ENCODE measurements around the gene TF.

The TF gene

GRCh38 chr3:133747373-133747772 lies 1.2 kb downstream of the TF start:
- DNase-seq, result no peak

GRCh38 chr3:133747907-133748639 lies 1.9 kb downstream of the TF start:
- DNase-seq, result no peak

DNA sequence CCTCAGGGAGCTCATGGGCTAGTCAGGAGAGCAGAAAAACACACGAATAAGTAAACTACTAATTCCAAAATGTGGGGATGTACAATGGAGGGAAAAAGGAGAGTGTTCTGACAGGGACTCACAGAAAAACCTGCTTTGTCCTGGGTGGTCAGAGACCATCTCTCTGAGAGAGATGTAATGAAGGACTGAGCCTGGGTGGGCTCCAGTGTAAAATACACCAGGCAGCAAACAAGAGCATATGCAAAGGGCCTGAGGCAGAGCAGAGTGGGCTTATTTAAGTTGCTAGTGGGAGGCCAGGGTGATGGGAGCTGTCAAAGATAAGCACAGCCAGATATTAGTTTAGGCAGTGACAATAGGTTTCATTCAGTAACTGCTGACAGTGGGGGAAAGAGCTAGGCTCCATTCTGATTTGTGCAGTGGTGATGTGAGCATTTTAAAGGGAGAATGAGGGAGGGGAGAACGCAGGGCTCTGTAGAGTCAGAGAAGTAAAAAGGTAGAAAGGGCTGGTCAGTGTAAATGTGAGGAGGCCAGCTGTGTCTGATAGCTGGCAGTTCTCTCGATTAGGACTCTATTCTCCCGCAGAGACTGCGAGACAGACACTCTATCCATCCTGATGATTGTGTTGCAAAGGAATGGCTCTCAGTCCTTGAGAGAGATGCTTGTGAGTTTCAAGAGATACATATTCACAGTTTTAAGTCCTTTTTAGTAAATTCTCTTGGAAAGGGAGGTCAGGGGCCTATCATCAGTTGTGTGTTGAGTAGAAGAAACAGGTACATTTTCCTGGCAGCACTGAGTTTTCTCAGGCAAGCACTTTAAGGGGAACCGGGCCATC lies 3.5 kb downstream of the TF start:
- no peak for DNase-seq

GRCh38 chr3:133750259-133750656 lies 4.1 kb downstream of the TF start:
- DNase-seq, result no peak

- DNase-seq, result no peak
Measured at GRCh38 chr3:133753107-133753778, 7.0 kb downstream of the TF start.

DNA sequence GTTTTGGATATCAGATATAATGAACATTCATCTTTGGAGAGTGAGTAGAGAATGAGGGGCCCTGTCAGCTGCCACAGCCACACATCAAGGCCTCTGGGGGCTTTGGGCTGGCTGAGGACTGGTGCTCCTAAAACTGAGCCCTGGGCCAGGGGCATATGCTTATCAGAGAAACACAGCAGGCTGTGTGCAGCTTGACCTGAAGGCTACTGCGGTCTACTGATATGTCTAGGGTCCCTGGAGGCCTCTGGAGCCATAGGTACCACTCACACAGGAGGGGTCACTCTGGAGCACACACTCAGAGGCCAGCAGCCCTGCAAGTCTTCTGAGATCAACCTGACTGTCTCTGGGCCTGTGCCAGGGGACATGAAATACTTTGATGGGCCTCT lies 7.6 kb downstream of the TF start:
- no peak for DNase-seq

DNA sequence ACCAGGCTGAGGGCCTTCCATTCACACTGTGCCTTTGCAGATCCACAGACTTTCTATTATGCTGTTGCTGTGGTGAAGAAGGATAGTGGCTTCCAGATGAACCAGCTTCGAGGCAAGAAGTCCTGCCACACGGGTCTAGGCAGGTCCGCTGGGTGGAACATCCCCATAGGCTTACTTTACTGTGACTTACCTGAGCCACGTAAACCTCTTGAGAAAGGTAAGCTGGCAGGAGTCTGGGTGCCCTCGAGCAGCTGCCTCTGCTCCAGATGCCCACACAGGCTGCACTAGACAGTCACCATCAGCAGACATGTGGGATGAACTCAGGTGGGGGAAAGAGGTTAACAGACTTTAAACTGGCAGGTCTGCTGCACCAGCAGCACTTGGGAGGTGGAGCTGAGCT lies 8.3 kb downstream of the TF start:
- DNase-seq, result no peak

DNA sequence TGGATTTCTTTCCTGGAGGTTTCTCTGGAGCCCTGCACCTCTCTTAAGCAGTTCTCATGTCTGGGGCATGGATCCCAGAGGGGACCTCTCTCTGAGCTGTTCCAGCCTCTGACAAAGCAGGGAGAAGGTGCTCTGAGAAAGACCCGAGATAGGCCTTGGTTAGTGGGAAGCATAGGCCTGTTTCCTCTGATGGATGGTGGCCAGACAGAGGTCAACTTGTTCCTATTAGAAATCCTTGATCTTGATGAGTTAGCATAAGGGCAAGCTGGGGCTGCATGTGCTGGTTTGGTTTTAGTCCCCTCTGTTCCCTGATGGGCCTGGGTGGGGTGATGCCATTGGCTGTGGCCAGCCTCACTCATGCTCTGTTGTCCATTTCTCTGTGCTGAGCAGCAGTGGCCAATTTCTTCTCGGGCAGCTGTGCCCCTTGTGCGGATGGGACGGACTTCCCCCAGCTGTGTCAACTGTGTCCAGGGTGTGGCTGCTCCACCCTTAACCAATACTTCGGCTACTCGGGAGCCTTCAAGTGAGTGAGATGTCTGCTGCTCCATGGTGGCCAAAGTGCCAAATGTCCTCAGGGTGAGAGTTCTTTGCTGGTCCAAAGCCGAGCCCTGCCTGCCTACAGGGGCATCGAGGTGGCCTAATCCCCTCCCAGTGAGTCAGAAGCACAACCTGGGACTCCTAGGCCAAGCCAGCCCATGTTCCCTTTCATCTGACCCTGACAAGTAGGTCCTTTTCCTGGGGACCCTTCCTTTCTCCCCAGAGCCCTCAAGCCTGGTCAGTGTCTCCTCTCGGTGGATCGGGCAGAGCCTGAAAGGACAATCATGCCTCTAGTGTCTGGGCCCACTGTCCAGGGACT lies 9.0 kb downstream of the TF start:
- DNase-seq, result no peak

DNA sequence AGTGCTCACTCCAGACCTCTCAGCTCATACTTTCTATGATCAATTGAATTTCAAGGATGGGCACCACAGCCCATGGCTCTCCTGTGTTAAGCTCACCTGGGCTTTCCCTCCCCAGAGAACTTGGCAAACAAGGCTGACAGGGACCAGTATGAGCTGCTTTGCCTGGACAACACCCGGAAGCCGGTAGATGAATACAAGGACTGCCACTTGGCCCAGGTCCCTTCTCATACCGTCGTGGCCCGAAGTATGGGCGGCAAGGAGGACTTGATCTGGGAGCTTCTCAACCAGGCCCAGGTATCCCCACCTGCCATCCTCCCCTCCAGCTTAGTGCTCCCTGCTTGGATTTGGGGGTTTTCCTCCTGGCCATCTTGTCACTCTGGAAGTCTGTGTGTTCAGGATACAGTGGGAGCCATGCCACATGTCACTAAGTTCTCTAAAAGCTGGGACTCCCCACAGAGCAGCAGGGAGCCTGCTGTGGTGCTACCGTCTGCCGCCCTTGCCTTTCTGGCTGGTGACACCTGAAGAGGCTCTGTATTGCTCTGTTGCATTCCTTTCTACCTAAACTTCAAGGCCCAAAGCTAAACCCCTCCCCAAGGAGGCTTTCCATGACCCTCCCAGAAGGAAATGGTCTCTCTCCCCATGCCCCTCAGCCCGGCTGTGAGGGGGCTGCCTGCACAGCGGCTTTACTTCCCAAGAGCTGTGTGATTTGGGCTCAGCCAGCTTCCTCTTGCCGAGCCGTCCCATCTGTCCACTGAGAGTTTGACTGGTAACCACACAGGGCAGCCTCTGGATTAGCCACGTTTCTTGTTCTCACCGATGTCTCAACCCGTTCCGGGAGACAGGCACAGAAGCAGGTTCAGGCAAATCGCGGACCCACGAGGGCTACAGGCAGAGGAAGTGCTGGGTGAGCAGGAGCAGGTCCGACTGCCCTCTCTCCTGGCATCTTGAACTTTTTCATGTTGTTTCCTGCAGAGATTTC lies 10.8 kb downstream of the TF start:
- no peak for DNase-seq

- no peak for DNase-seq
Measured at GRCh38 chr3:133757701-133758567, 11.7 kb downstream of the TF start.

DNA sequence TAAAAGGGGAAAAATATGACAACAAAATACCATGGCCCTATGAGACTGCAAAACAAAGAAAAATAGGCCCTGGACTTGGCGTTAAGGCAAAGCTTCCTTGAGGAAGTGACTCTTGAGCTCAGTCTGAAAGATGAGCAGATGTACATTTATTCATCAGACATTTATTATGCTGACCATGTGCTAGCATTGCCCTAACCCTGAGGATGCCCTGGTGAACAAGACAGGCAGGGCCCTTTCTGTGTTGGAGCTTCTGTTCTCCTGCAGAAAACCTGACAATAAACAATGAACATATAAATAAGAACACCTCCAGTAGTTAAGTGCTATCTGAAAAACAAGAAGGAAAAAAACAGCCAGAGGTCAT lies 12.4 kb downstream of the TF start:
- no peak for DNase-seq

DNA sequence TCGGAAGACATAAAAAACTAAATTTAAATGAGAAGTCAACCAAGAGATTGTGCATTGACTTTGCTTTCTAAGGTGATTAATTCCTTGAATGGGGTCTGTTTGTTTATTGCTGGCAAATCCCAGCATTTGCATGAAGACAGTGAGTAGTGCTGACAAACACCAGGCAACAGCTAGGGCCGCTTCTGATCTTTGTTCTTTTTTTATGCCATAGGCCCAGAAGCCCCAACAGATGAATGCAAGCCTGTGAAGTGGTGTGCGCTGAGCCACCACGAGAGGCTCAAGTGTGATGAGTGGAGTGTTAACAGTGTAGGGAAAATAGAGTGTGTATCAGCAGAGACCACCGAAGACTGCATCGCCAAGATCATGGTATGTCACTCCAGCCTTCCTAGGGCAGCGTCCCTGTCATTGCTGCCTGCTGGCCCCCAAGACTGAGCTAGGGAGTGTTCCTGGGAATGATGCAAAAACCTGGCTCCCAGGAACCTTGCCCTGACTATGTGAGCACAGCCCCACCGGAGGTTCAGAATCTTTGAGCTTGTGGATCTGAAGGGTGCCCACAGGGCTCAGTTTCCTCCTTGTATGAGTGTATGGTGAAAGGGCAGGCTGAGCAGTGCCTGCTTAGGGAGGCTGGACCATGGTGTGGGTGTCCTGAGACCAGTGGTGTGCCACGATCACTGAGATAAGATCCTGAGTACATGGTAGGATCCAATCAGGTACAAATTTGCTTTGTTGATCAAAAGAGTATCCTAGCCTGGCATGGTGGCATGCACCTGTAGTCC lies 13.0 kb downstream of the TF start:
- no peak for DNase-seq

DNA sequence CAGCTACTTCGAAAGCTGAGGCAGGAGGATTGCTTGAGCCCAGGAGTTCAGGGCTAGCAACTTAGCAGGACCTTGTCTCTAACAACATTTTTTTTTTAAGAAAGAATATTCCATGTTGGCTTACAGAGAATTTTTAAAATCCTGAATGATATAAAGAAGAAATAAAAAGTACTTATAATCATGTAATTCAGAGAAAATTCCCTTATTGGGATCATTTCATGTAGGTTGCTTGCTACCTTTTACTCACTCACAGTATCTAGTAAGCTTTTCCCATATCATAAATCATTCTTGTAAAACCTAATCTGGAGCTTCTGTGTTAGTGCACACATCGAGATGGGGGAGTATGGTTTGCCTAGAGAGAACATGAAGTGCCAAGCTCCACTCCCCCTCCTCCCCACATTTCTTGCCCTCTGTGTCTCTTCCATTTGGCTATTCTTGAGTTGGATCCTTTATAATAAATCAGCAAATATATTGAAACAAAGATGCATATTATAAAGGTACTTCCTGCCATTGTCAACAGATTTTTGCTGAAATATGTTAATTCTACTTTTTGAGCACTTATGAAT lies 13.6 kb downstream of the TF start:
- no peak for DNase-seq

GRCh38 chr3:133760916-133761315 lies 14.7 kb downstream of the TF start:
- DNase-seq, result no peak

DNA sequence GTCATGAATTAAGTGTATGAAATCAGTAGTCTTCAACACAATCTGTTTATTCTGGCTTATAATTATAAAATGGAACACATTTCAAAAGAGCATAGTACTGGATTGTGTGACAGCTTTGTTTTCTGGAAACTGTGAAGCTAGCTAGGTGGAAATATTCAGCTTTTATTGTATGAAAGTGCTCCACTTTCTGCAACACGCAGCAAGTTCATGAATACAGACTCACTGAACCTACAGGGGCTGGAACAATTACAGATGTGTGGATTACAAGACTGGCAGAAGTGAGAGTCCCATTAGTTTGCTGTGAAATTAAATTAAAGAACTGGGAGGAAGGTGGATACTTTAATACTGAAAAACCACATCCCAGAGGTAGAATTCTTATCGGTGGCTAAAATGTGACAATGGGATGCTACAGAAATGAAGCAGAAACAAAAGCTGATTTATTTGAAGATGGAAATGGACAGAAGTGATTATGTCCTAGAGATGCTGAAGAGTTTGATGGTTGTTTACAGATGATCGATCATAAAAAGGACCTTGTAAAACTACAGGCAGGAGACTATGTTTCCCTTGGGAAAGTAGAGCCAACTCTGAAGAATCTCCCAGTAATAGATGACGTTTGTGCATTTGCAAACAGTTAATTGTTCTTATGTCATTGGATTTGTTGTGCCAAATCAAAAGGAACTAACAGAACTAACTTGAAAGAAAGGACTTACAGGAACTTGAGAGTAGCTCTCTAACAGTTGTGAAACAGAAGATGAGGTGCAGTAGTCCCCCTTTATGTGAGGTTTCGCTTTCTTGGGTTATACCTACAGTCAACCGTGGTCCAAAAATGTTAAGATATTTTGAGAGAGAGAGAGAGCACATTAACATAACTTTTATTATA lies 15.7 kb downstream of the TF start:
- no peak for DNase-seq

DNA sequence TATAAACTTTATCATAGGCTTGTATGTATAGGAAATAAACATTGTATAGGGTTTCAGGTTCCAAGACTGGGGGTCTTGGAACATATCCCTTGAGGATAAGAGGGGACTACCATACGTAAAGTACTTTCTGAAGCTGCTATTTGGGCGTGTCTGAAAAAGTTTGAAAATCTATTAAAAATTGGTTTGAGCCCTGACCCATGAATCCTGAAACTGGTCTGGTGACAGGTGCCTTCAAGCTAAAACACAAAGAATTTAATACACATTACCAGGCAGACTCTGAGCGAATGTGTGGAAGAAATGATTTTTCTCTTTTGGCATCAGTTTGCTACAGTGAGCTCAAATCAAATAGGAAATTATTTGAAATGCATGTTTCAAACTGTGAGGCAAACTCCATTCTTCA lies 16.3 kb downstream of the TF start:
- DNase-seq, result no peak

GRCh38 chr3:133763797-133764683 lies 17.8 kb downstream of the TF start:
- DNase-seq, result peak; percentile 14

Data from right kidney (tissue), 1 donor.